Measurements from ENCODE around the gene SNX20.

DNA sequence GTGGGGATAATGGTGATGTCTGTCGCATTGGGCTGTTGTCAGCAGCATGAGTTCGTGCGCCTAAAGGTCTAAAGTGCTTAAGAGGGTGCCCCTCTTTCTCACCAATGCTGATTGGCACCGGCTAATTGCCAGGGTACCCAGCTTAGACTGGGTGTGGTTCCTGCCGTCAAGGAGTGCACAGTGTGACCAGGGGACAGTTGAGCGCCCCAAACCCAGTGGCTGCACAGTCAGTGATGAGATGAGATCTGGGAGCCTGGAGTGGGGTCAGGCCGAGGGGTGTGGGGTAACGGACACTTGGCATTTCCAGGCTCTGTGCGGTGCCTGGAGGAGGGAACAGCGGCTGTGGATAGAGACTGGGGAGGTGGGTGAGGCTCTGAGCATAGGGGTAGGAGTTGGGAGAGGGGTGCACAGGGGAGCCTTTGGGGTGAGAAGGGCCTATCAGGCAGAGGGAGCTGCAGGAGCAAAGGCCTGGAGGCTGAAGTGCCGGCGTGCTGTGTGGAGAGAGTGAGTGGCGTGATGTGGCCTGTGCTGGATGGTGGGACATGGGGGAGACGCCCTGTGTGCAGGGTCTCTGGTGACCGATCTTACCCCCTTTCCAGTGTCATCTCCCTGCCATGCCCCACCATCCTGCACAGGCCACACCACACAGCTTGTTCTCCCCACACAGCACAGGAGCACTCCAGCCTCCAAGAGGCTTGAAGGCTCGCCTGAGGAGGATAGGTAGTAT, 58.3 kb downstream of the SNX20 start:
- TF ChIP-seq POLR2AphosphoS5 (IDR thresholded peaks at IDR 0.05; ENCODE audit: low read depth, low read length) (no peak), SIN3A (IDR thresholded peaks at IDR 0.05; ENCODE audit: borderline replicate concordance, insufficient read depth, low read depth, low read length) (no peak), TCF7L2 (IDR thresholded peaks at IDR 0.05; ENCODE audit: low read depth, low read length) (no peak)
- TF ChIP-seq, protein P1, sequence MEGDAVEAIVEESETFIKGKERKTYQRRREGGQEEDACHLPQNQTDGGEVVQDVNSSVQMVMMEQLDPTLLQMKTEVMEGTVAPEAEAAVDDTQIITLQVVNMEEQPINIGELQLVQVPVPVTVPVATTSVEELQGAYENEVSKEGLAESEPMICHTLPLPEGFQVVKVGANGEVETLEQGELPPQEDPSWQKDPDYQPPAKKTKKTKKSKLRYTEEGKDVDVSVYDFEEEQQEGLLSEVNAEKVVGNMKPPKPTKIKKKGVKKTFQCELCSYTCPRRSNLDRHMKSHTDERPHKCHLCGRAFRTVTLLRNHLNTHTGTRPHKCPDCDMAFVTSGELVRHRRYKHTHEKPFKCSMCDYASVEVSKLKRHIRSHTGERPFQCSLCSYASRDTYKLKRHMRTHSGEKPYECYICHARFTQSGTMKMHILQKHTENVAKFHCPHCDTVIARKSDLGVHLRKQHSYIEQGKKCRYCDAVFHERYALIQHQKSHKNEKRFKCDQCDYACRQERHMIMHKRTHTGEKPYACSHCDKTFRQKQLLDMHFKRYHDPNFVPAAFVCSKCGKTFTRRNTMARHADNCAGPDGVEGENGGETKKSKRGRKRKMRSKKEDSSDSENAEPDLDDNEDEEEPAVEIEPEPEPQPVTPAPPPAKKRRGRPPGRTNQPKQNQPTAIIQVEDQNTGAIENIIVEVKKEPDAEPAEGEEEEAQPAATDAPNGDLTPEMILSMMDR (IDR thresholded peaks at IDR 0.05): no peak
- TF ChIP-seq, protein P2, sequence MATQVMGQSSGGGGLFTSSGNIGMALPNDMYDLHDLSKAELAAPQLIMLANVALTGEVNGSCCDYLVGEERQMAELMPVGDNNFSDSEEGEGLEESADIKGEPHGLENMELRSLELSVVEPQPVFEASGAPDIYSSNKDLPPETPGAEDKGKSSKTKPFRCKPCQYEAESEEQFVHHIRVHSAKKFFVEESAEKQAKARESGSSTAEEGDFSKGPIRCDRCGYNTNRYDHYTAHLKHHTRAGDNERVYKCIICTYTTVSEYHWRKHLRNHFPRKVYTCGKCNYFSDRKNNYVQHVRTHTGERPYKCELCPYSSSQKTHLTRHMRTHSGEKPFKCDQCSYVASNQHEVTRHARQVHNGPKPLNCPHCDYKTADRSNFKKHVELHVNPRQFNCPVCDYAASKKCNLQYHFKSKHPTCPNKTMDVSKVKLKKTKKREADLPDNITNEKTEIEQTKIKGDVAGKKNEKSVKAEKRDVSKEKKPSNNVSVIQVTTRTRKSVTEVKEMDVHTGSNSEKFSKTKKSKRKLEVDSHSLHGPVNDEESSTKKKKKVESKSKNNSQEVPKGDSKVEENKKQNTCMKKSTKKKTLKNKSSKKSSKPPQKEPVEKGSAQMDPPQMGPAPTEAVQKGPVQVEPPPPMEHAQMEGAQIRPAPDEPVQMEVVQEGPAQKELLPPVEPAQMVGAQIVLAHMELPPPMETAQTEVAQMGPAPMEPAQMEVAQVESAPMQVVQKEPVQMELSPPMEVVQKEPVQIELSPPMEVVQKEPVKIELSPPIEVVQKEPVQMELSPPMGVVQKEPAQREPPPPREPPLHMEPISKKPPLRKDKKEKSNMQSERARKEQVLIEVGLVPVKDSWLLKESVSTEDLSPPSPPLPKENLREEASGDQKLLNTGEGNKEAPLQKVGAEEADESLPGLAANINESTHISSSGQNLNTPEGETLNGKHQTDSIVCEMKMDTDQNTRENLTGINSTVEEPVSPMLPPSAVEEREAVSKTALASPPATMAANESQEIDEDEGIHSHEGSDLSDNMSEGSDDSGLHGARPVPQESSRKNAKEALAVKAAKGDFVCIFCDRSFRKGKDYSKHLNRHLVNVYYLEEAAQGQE (IDR thresholded peaks at IDR 0.05; ENCODE audit: insufficient read depth in 1 of 2, low read depth in 2 of 2, low read length in 1 of 2): no peak
